SU-DHL-6 (cell line): ENCODE measurements around the gene NCCRP1.

ENCODE experiments used
- EZH2phosphoT487 ChIP-seq: fragments of 200-600 bp; sonication (generic), shearing (Covaris generic); conservative IDR thresholded peaks from 2 replicates; pipeline ENCODE4 v1.6.1; 2018; ENCODE audit warnings: mild to moderate bottlenecking, antibody characterized with exemption, low read length, moderate library complexity, mixed read lengths
- TF ChIP-seq, protein P1 (sequence below): fragments of 200-600 bp; sonication (generic); IDR thresholded peaks from one replicate; pipeline ENCODE4 v1.5.1; 2017; ENCODE audit warnings: antibody characterized with exemption, mild to moderate bottlenecking, low read length, moderate library complexity; ENCODE audit not compliant: insufficient read depth, poor library complexity, severe bottlenecking

DNA sequence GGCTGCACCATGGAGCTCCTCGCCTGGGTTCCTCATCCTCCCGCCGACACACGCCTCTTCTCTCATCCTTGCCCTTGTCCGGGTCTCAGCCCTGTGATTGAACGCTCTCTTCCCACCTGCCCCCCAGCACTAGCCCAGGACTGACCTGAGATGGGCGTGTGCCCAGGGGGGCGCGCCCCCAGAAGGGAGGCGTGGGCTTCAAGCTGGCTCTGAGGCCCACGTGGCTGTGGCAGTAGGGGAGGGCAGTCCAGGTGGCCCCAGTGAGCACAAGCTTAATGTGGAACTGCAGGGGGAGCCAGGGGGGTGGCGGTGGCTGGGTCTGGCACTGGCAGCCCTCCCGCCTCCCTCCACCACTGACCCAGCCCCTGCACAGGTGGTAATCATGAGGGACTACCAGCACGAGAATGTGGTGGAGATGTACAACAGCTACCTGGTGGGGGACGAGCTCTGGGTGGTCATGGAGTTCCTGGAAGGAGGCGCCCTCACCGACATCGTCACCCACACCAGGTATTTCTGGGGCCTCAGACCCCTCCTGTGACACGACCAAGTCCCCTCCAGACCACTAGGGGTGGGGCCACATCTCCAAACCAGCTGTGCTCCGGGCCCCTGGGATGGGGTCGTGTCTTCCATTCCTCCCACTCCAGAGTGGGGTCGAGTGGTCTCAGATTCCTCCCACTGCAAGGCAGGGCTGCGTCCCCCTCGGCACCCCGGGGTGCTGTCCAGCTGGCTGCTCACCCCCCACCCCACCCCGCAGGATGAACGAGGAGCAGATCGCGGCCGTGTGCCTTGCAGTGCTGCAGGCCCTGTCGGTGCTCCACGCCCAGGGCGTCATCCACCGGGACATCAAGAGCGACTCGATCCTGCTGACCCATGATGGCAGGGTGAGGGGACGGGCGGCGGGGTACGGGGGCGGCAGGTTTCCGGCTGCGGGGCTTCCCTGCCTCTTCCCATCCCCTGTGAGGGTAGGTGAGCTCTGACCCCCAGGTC is 21.9 kb upstream of the NCCRP1 start:
- TF ChIP-seq, protein P1, sequence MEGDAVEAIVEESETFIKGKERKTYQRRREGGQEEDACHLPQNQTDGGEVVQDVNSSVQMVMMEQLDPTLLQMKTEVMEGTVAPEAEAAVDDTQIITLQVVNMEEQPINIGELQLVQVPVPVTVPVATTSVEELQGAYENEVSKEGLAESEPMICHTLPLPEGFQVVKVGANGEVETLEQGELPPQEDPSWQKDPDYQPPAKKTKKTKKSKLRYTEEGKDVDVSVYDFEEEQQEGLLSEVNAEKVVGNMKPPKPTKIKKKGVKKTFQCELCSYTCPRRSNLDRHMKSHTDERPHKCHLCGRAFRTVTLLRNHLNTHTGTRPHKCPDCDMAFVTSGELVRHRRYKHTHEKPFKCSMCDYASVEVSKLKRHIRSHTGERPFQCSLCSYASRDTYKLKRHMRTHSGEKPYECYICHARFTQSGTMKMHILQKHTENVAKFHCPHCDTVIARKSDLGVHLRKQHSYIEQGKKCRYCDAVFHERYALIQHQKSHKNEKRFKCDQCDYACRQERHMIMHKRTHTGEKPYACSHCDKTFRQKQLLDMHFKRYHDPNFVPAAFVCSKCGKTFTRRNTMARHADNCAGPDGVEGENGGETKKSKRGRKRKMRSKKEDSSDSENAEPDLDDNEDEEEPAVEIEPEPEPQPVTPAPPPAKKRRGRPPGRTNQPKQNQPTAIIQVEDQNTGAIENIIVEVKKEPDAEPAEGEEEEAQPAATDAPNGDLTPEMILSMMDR: no peak
- no peak for TF ChIP-seq EZH2phosphoT487
